Gastroesophageal sphincter (tissue), 4 donors: Measurements from ENCODE around the gene DHRS11. TPM values are rescaled to one million over a fixed set of nuclear protein-coding genes. Genes with fewer than 3 reads are reported as not detected.
A peak's percentile ranks its signal among the peaks of the same experiment; 100 is the strongest.

Experiments
- ATAC-seq: fragments of 150-250 bp; one replicate; pipeline ENCODE4 v1.9.1; 2016; ENCODE audit warnings: mild to moderate bottlenecking, moderate library complexity
- H3K27ac ChIP-seq, 4 donors: fragments of 200-600 bp; sonication (generic) in 3 of 4; 1 replicate in 3 of 4; 2 replicates in 1 of 4; pipeline ENCODE4 v1.5.1; 2016 to 2019
- H3K27me3 ChIP-seq: fragments of 200-600 bp; sonication (generic); one replicate; pipeline ENCODE4 v1.5.1; 2019
- H3K36me3 ChIP-seq, 2 donors: fragments of 200-600 bp; sonication (generic); one replicate each; pipeline ENCODE4 v1.5.1; 2019; ENCODE audit warnings: control low read depth in 1 of 2
- H3K4me1 ChIP-seq, 3 donors: fragments of 200-600 bp; sonication (generic); 1 replicate in 2 of 3; 2 replicates in 1 of 3; pipeline ENCODE4 v1.5.1; 2016 to 2019; ENCODE audit warnings: control low read depth in 2 of 3
- H3K4me3 ChIP-seq, 2 donors: fragments of 200-600 bp; sonication (generic); one replicate each; pipeline ENCODE4 v1.5.1; 2019; ENCODE audit warnings: mild to moderate bottlenecking in 1 of 2, moderate library complexity in 1 of 2
- H3K9me3 ChIP-seq, 3 donors: fragments of 200-600 bp; sonication (generic); one replicate each; pipeline ENCODE4 v1.5.1; 2017 to 2019; ENCODE audit warnings: control low read depth in 2 of 3
- CTCF ChIP-seq, 4 experiments: fragments of 200-600 bp in 2 of 4; fragments of 450-650 bp in 2 of 4; sonication (generic) in 1 of 4; IDR thresholded peaks; one replicate each; pipeline ENCODE4 v1.5.1; 2017 to 2019; ENCODE audit warnings: antibody characterized with exemption in 4 of 4, mild to moderate bottlenecking in 2 of 4, moderate library complexity in 2 of 4
- EP300 ChIP-seq: sonication (generic); formaldehyde crosslinking; IDR thresholded peaks from one replicate; pipeline ENCODE4 v1.6.1; 2017; ENCODE audit warnings: antibody characterized with exemption, mild to moderate bottlenecking
- POLR2A ChIP-seq, 2 donors: fragments of 450-650 bp; IDR thresholded peaks; one replicate each; pipeline ENCODE4 v1.6.1; 2017; ENCODE audit warnings: antibody characterized with exemption in 2 of 2, mild to moderate bottlenecking in 2 of 2, moderate library complexity in 1 of 2
- POLR2AphosphoS5 ChIP-seq: sonication (generic); formaldehyde crosslinking; IDR thresholded peaks from one replicate; pipeline ENCODE4 v1.6.1; 2017; ENCODE audit warnings: antibody characterized with exemption
- WGBS, 2 donors: methylation state at CpG; one replicate each; pipeline ENCODE4 v1.1.5; 2018; ENCODE audit warnings: low coverage in 1 of 2; 5-methylcytosine and 5-hydroxymethylcytosine counted together
- total RNA-seq, 4 donors: library from RNA; depleted of rRNA; stranded (reverse); fragments of >200 nt; gene quantifications; one replicate each; pipeline ENCODE4 v1.1.0, GENCODE V29; 2016

The DHRS11 gene
- total RNA-seq, 4 donors from 2014 or later: 2.4 to 7.6 (median 4.6) TPM

GRCh38 chr17:36578671-36579070 lies 13.0 kb upstream of the DHRS11 start:
- H3K36me3 ChIP-seq: peaks cover 3 to 78% of the 10 kb centered on the region in 2 donors
- H3K27ac ChIP-seq: no peak overlapping the region
- no peaks in the 10 kb centered on the region for H3K9me3 ChIP-seq
- 80 to 85% methylated on average over 1 to 2 of the region's 2 CpGs for WGBS, 2 donors
- TF ChIP-seq CTCF (IDR thresholded peaks at IDR 0.05) (no peak), POLR2A (IDR thresholded peaks at IDR 0.05) (no peak), POLR2AphosphoS5 (no peak), EP300 (no peak)
- H3K4me1 ChIP-seq: peaks cover 0 to 6% (median 0%) of the 10 kb centered on the region in 3 donors
- no peak overlapping the region for H3K4me3 ChIP-seq
- no peaks in the 10 kb centered on the region for H3K27me3 ChIP-seq
- no peak for ATAC-seq

GRCh38 chr17:36583787-36584186 lies 7.9 kb upstream of the DHRS11 start:
- no peak overlapping the region for H3K27ac ChIP-seq
- H3K9me3 ChIP-seq: no peaks in the 10 kb centered on the region
- no peak for ATAC-seq
- no peaks in the 10 kb centered on the region for H3K4me1 ChIP-seq
- 56 to 91% methylated on average over 1 of the region's 1 CpG for WGBS, 2 donors
- H3K4me3 ChIP-seq: no peak overlapping the region
- peaks cover 6 to 100% of the 10 kb centered on the region in 2 donors for H3K36me3 ChIP-seq
- no peak for TF ChIP-seq EP300
- no peak for TF ChIP-seq POLR2A (IDR thresholded peaks at IDR 0.05)
- no peak for TF ChIP-seq CTCF (IDR thresholded peaks at IDR 0.05)
- no peak for TF ChIP-seq POLR2AphosphoS5
- no peaks in the 10 kb centered on the region for H3K27me3 ChIP-seq

- TF ChIP-seq POLR2AphosphoS5: no peak
- no peak for TF ChIP-seq CTCF (IDR thresholded peaks at IDR 0.05)
- no peak for TF ChIP-seq EP300
- Histone ChIP-seq H3K4me3 (no peak overlapping the region), H3K9me3 (no peaks in the 10 kb centered on the region), H3K36me3 (peaks cover 3 to 89% of the 10 kb centered on the region in 2 donors), H3K4me1 (peaks cover 0 to 4% (median 0%) of the 10 kb centered on the region in 3 donors), H3K27me3 (no peaks in the 10 kb centered on the region), H3K27ac (no peak overlapping the region)
- WGBS, 2 donors: 89 to 92% methylated on average over 2 of the region's 2 CpGs
- ATAC-seq: no peak
Observed at GRCh38 chr17:36586138-36586537, 5.5 kb upstream of the DHRS11 start.

- H3K27ac ChIP-seq: no peak overlapping the region
- H3K4me3 ChIP-seq: no peak overlapping the region
- peaks cover 0 to 21% (median 8%) of the 10 kb centered on the region in 3 donors for H3K4me1 ChIP-seq
- no peaks in the 10 kb centered on the region for H3K27me3 ChIP-seq
- ATAC-seq: no peak
- WGBS, 2 donors: 61 to 82% methylated on average over 2 of the region's 2 CpGs
- no peaks in the 10 kb centered on the region for H3K9me3 ChIP-seq
- peaks cover 3 to 49% of the 10 kb centered on the region in 2 donors for H3K36me3 ChIP-seq
- TF ChIP-seq POLR2AphosphoS5 (no peak), CTCF (IDR thresholded peaks at IDR 0.05) (no peak), EP300 (no peak), POLR2A (IDR thresholded peaks at IDR 0.05) (no peak)
Observed at GRCh38 chr17:36590082-36590481, 1.6 kb upstream of the DHRS11 start.

GRCh38 chr17:36592316-36592715 lies 637 bp downstream of the DHRS11 start:
- no peak for ATAC-seq

More at GRCh38 chr17:36592316-36592715, 637 bp downstream of the DHRS11 start:
- no peaks in the 10 kb centered on the region for H3K9me3 ChIP-seq
- H3K4me1 ChIP-seq: peaks cover 0 to 21% (median 8%) of the 10 kb centered on the region in 3 donors
- H3K4me3 ChIP-seq: peak overlapping the region; percentile 57 to 98
- H3K27me3 ChIP-seq: no peaks in the 10 kb centered on the region
- TF ChIP-seq POLR2A (IDR thresholded peaks at IDR 0.05): no peak
- no peak for TF ChIP-seq CTCF (IDR thresholded peaks at IDR 0.05)
- TF ChIP-seq EP300: no peak
- no peak for TF ChIP-seq POLR2AphosphoS5
- peak overlapping the region in 3 of 4 donors; percentile 73 to 82 (median 81) for H3K27ac ChIP-seq
- WGBS, 2 donors: 5% methylated on average over 7 of the region's 20 CpGs; no CpG with 5 or more reads in 1 of the 2 donors
- H3K36me3 ChIP-seq: peaks cover 0 to 27% of the 10 kb centered on the region in 2 donors
